GM12878 (cell line): ENCODE measurements around the gene CDK15.

ENCODE experiments used
- FOXM1 ChIP-seq: IDR thresholded peaks from 2 replicates; pipeline ENCODE4 v1.6.1; 2012; ENCODE audit warnings: low read depth, mild to moderate bottlenecking, inconsistent platforms, low read length, moderate library complexity
- MYC ChIP-seq: IDR thresholded peaks from 2 replicates; pipeline ENCODE4 v1.6.1; 2011; ENCODE audit warnings: mild to moderate bottlenecking, low read length, moderate library complexity, inconsistent platforms; ENCODE audit not compliant: insufficient read depth, insufficient replicate concordance, insufficient read length, severe bottlenecking
- SPI1 ChIP-seq: IDR thresholded peaks from 2 replicates; pipeline ENCODE4 v1.6.1; 2011; ENCODE audit warnings: low read depth, mild to moderate bottlenecking, low read length, moderate library complexity, borderline replicate concordance; ENCODE audit not compliant: insufficient read depth
- ZNF207 ChIP-seq: fragments of 450-650 bp; IDR thresholded peaks from 2 replicates; pipeline ENCODE4 v1.6.1; 2014; ENCODE audit warnings: antibody characterized with exemption, mild to moderate bottlenecking, borderline replicate concordance
- ZNF384 ChIP-seq: IDR thresholded peaks from 2 replicates; pipeline ENCODE4 v1.6.1; 2012; ENCODE audit warnings: low read depth, mild to moderate bottlenecking, low read length, improper control_type of control experiment, borderline replicate concordance
- TF ChIP-seq, protein P1 (sequence below): fragments of 450-650 bp; IDR thresholded peaks from 2 replicates; pipeline ENCODE4 v1.6.1; 2017; ENCODE audit warnings: mild to moderate bottlenecking
- TF ChIP-seq, protein P2 (sequence below), 3 experiments: IDR thresholded peaks in 2 of 3; conservative IDR thresholded peaks in 1 of 3; 2 replicates each; pipeline ENCODE4 v1.5.1; 2011; ENCODE audit warnings: low read depth in 3 of 3, low read length in 3 of 3, mild to moderate bottlenecking in 3 of 3, control low read depth in 2 of 3, moderate library complexity in 2 of 3, inconsistent platforms in 1 of 3, mixed read lengths in 1 of 3; ENCODE audit not compliant: control insufficient read depth in 2 of 3, insufficient read depth in 1 of 3; ENCODE audit errors: extremely low read depth in 1 of 3
- TF ChIP-seq, protein P3 (sequence below): fragments of 450-650 bp; IDR thresholded peaks from 2 replicates; pipeline ENCODE4 v1.6.1; 2018; ENCODE audit warnings: borderline replicate concordance, mild to moderate bottlenecking; ENCODE audit not compliant: partially characterized antibody

DNA sequence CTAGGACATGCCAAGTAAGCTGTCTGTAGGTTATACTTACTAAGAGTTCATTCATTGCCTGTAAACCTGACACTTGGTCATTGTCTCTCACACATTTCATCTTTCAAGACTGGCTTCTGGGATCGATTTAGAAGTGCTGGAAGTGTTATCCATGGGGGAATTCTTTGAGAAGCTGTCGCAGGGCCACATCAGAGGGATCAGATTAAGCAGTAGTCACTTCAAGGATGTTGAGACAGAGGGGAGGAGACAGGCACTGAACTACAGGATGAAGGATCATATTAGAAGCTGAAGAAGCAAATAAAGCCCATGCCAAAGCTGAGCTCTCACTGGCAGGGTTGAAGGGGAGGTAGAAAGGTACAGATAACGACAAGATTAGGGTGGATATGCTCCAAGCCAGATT is 49.0 kb downstream of the CDK15 start:
- TF ChIP-seq, protein P1, sequence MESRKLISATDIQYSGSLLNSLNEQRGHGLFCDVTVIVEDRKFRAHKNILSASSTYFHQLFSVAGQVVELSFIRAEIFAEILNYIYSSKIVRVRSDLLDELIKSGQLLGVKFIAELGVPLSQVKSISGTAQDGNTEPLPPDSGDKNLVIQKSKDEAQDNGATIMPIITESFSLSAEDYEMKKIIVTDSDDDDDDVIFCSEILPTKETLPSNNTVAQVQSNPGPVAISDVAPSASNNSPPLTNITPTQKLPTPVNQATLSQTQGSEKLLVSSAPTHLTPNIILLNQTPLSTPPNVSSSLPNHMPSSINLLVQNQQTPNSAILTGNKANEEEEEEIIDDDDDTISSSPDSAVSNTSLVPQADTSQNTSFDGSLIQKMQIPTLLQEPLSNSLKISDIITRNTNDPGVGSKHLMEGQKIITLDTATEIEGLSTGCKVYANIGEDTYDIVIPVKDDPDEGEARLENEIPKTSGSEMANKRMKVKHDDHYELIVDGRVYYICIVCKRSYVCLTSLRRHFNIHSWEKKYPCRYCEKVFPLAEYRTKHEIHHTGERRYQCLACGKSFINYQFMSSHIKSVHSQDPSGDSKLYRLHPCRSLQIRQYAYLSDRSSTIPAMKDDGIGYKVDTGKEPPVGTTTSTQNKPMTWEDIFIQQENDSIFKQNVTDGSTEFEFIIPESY, result no peak
- TF ChIP-seq ZNF207, result no peak
- TF ChIP-seq SPI1, result no peak
- TF ChIP-seq, protein P2, sequence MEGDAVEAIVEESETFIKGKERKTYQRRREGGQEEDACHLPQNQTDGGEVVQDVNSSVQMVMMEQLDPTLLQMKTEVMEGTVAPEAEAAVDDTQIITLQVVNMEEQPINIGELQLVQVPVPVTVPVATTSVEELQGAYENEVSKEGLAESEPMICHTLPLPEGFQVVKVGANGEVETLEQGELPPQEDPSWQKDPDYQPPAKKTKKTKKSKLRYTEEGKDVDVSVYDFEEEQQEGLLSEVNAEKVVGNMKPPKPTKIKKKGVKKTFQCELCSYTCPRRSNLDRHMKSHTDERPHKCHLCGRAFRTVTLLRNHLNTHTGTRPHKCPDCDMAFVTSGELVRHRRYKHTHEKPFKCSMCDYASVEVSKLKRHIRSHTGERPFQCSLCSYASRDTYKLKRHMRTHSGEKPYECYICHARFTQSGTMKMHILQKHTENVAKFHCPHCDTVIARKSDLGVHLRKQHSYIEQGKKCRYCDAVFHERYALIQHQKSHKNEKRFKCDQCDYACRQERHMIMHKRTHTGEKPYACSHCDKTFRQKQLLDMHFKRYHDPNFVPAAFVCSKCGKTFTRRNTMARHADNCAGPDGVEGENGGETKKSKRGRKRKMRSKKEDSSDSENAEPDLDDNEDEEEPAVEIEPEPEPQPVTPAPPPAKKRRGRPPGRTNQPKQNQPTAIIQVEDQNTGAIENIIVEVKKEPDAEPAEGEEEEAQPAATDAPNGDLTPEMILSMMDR (IDR thresholded peaks at IDR 0.05 in 2 of 3, conservative IDR thresholded peaks at IDR 0.05 in 1 of 3; ENCODE audit: control insufficient read depth in 2 of 3, extremely low read depth in 1 of 3, insufficient read depth in 1 of 3, low read depth in 3 of 3, low read length in 3 of 3), result no peak
- no peak for TF ChIP-seq MYC
- TF ChIP-seq FOXM1, result no peak
- no peak for TF ChIP-seq ZNF384
- TF ChIP-seq, protein P3, sequence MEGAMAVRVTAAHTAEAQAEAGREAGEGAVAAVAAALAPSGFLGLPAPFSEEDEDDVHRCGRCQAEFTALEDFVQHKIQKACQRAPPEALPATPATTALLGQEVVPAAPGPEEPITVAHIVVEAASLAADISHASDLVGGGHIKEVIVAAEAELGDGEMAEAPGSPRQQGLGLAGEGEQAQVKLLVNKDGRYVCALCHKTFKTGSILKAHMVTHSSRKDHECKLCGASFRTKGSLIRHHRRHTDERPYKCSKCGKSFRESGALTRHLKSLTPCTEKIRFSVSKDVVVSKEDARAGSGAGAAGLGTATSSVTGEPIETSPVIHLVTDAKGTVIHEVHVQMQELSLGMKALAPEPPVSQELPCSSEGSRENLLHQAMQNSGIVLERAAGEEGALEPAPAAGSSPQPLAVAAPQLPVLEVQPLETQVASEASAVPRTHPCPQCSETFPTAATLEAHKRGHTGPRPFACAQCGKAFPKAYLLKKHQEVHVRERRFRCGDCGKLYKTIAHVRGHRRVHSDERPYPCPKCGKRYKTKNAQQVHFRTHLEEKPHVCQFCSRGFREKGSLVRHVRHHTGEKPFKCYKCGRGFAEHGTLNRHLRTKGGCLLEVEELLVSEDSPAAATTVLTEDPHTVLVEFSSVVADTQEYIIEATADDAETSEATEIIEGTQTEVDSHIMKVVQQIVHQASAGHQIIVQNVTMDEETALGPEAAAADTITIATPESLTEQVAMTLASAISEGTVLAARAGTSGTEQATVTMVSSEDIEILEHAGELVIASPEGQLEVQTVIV, result no peak
